Natural killer cell (primary cell): Measurements from ENCODE around the gene ZNF30. TPM values are rescaled to one million over a fixed set of nuclear protein-coding genes. Genes with fewer than 3 reads are reported as not detected.

Source experiments
- ATAC-seq, 3 donors: fragments of 150-1000 bp in 2 of 3; fragments of 200-7000 bp in 1 of 3; cut with Tn5 transposase; 1 replicate in 1 of 3; 2 replicates in 2 of 3; pipeline ENCODE4 v1.10.0; 2021; ENCODE audit warnings: mild to moderate bottlenecking in 2 of 3, moderate library complexity in 2 of 3
- DNase-seq, 2 donors: peaks; one replicate each; pipeline versions ENCODE4 v3.0.0 to v3.0.0-alpha.2; 2013 to 2021; ENCODE audit warnings: mixed read lengths in 1 of 2
- H3K27ac ChIP-seq: one replicate; pipeline ENCODE4 v1.5.1; 2013; ENCODE audit warnings: mild to moderate bottlenecking, low read length
- H3K27me3 ChIP-seq: one replicate; pipeline ENCODE4 v1.6.1; 2013; ENCODE audit warnings: low read length; ENCODE audit not compliant: control insufficient read depth, insufficient read depth
- H3K36me3 ChIP-seq: one replicate; pipeline ENCODE4 v1.6.1; 2013; ENCODE audit warnings: low read length; ENCODE audit not compliant: control insufficient read depth, insufficient read depth
- H3K4me1 ChIP-seq: one replicate; pipeline ENCODE4 v1.6.1; 2013; ENCODE audit warnings: low read length; ENCODE audit not compliant: control insufficient read depth, insufficient read depth
- H3K4me3 ChIP-seq: one replicate; pipeline ENCODE4 v1.5.1; 2013; ENCODE audit warnings: low read length
- H3K9me3 ChIP-seq: one replicate; pipeline ENCODE4 v1.6.1; 2013; ENCODE audit warnings: low read length; ENCODE audit not compliant: control insufficient read depth, insufficient read depth
- H3K27ac Mint-ChIP-seq, 2 donors: one replicate each; pipeline ENCODE4 v1.8.0; 2022; ENCODE audit warnings: mild to moderate bottlenecking in 2 of 2, mixed read lengths in 2 of 2, moderate library complexity in 1 of 2
- H3K27me3 Mint-ChIP-seq, 2 donors: one replicate each; pipeline ENCODE4 v1.8.0; 2022; ENCODE audit warnings: low read depth in 2 of 2, mixed read lengths in 2 of 2
- H3K36me3 Mint-ChIP-seq: one replicate; pipeline ENCODE4 v1.8.0; 2022; ENCODE audit warnings: mixed read lengths
- H3K4me1 Mint-ChIP-seq, 2 donors: one replicate each; pipeline ENCODE4 v1.8.0; 2022; ENCODE audit warnings: mixed read lengths in 2 of 2
- H3K4me3 Mint-ChIP-seq: one replicate; pipeline ENCODE4 v1.8.0; 2022; ENCODE audit warnings: mild to moderate bottlenecking, moderate library complexity, mixed read lengths
- H3K9me3 Mint-ChIP-seq, 2 donors: one replicate each; pipeline ENCODE4 v1.8.0; 2022; ENCODE audit warnings: mixed read lengths in 2 of 2
- CTCF ChIP-seq: fragments of 200-600 bp; IDR thresholded peaks from one replicate; pipeline ENCODE4 v1.8.0; 2022; ENCODE audit warnings: antibody characterized with exemption
- WGBS: methylation state at CpG from one replicate; pipeline ENCODE4 v1.1.7; 2013; ENCODE audit warnings: missing lambda C conversion rate; ENCODE audit not compliant: insufficient coverage; 5-methylcytosine and 5-hydroxymethylcytosine counted together
- intact Hi-C: fragments of 100-400 bp; cut with micrococcal nuclease; formaldehyde crosslinking; loops from one replicate; pipeline ENCODE4 v1.14.2; 2022
- total RNA-seq, 4 donors: library from RNA; stranded (reverse); fragments of 120-200 nt in 1 of 4; gene quantifications; one replicate each; pipeline versions ENCODE4 v1.2.3 to v1.2.4, GENCODE V29; 2013 to 2022

ZNF30 gene
- total RNA-seq, 3 donors from 2014 or later (not counting 1 experiment from before 2014, with no cell fraction given) = 2.7 to 4.3 (median 3.8) TPM

- Mint-ChIP-seq H3K9me3 (peaks cover 8 to 13% of the 10 kb centered on the region in 2 donors), H3K4me1 (no peaks in the 10 kb centered on the region), H3K36me3 (peaks cover 25% of the 10 kb centered on the region), H3K4me3 (no peak overlapping the region), H3K27me3 (peaks cover 12 to 15% of the 10 kb centered on the region in 2 donors), H3K27ac (no peak overlapping the region)
- Histone ChIP-seq H3K27me3 (no peaks in the 10 kb centered on the region), H3K9me3 (peaks cover 5% of the 10 kb centered on the region), H3K4me3 (no peak overlapping the region), H3K27ac (no peak overlapping the region), H3K4me1 (no peaks in the 10 kb centered on the region), H3K36me3 (no peaks in the 10 kb centered on the region)
- DNase-seq (no peak), ATAC-seq (no peak)
- intact Hi-C loops = no loop called here
- TF ChIP-seq CTCF = no peak
- 84% methylated on average over 6 of the region's 6 CpGs for WGBS
Measured at GRCh38 chr19:34888091-34888490, 38.6 kb upstream of the ZNF30 start.

GRCh38 chr19:34900245-34900644 is 26.5 kb upstream of the ZNF30 start:
- DNase-seq = no peak
- Mint-ChIP-seq H3K4me1 (peaks cover 4 to 5% of the 10 kb centered on the region in 2 donors), H3K4me3 (no peak overlapping the region), H3K36me3 (no peaks in the 10 kb centered on the region), H3K27me3 (peaks cover 16 to 36% of the 10 kb centered on the region in 2 donors), H3K27ac (no peak overlapping the region), H3K9me3 (no peaks in the 10 kb centered on the region)
- TF ChIP-seq CTCF = no peak
- no peak for ATAC-seq
- H3K9me3 ChIP-seq = no peaks in the 10 kb centered on the region
- no peaks in the 10 kb centered on the region for H3K36me3 ChIP-seq
- H3K4me3 ChIP-seq = no peak overlapping the region
- peaks cover 14% of the 10 kb centered on the region for H3K27me3 ChIP-seq
- 79% methylated on average over 2 of the region's 2 CpGs for WGBS
- H3K4me1 ChIP-seq = peaks cover 6% of the 10 kb centered on the region
- intact Hi-C loops = no loop called here
- no peak overlapping the region for H3K27ac ChIP-seq

- Histone ChIP-seq H3K27me3 (peaks cover 22% of the 10 kb centered on the region), H3K9me3 (no peaks in the 10 kb centered on the region), H3K27ac (no peak overlapping the region), H3K36me3 (no peaks in the 10 kb centered on the region), H3K4me3 (no peak overlapping the region), H3K4me1 (peaks cover 9% of the 10 kb centered on the region)
- Mint-ChIP-seq H3K9me3 (no peaks in the 10 kb centered on the region), H3K36me3 (peaks cover 8% of the 10 kb centered on the region), H3K27me3 (peaks cover 32 to 66% of the 10 kb centered on the region in 2 donors), H3K4me1 (peaks cover 9% of the 10 kb centered on the region in 2 donors), H3K4me3 (no peak overlapping the region), H3K27ac (no peak overlapping the region)
- DNase-seq (no peak), ATAC-seq (no peak)
- WGBS = 12% methylated on average over 59 of the region's 59 CpGs
- TF ChIP-seq CTCF = no peak
- intact Hi-C loops = no loop called here
Measured at GRCh38 chr19:34904664-34905527, 21.8 kb upstream of the ZNF30 start.
